ENCODE results near the gene TIMP2.
"Not testable (repeated sequence)": the region's sequence is repeated elsewhere in the genome, so short reads cannot be mapped to it uniquely, and the experiment has no call there.

Gene TIMP2

GRCh38 chr17:78903101-78903779 lies 21.9 kb downstream of the TIMP2 start, which contains the start of gene CEP295NL:
Gene CEP295NL, minus strand, starts transcription at chr17:78903201. Its CDS starts 1,373 bp downstream, at chr17:78901828.
- DNase-seq, result no peak

GRCh38 chr17:78902231-78902630 lies 23.0 kb downstream of the TIMP2 start:
- DNase-seq, result not testable (repeated sequence)

GRCh38 chr17:78901806-78902205 lies 23.4 kb downstream of the TIMP2 start:
- DNase-seq, result no peak

- DNase-seq, result no peak
These were observed 24.4 kb downstream of the TIMP2 start for GRCh38 chr17:78900816-78901215.

GRCh38 chr17:78899361-78900260 lies 25.6 kb downstream of the TIMP2 start:
- no peak for DNase-seq

- DNase-seq, result no peak
These were observed 26.2 kb downstream of the TIMP2 start for GRCh38 chr17:78898947-78899346.

- DNase-seq, result no peak
These were observed 26.9 kb downstream of the TIMP2 start for GRCh38 chr17:78898075-78898836.

- no peak for DNase-seq
These were observed 27.5 kb downstream of the TIMP2 start for GRCh38 chr17:78897664-78898047.

- no peak for DNase-seq
These were observed 28.1 kb downstream of the TIMP2 start for GRCh38 chr17:78896834-78897663.

- no peak for DNase-seq
These were observed 28.9 kb downstream of the TIMP2 start for GRCh38 chr17:78896091-78896833.

- DNase-seq, result no peak
These were observed 29.9 kb downstream of the TIMP2 start for GRCh38 chr17:78895322-78895721.

- no peak for DNase-seq
These were observed 31.5 kb downstream of the TIMP2 start for GRCh38 chr17:78893684-78894083.

GRCh38 chr17:78892936-78893379 lies 32.2 kb downstream of the TIMP2 start:
- no peak for DNase-seq

GRCh38 chr17:78892520-78892919 lies 32.7 kb downstream of the TIMP2 start:
- DNase-seq, result no peak

- no peak for DNase-seq
These were observed 33.1 kb downstream of the TIMP2 start for GRCh38 chr17:78892062-78892456.

GRCh38 chr17:78891406-78892061 lies 33.7 kb downstream of the TIMP2 start:
- DNase-seq, result no peak

GRCh38 chr17:78890498-78890897 lies 34.7 kb downstream of the TIMP2 start:
- DNase-seq, result no peak

GRCh38 chr17:78890096-78890495 lies 35.1 kb downstream of the TIMP2 start:
- DNase-seq, result not testable (repeated sequence)

GRCh38 chr17:78889531-78889930 lies 35.7 kb downstream of the TIMP2 start:
- DNase-seq, result no peak

GRCh38 chr17:78888941-78889518 lies 36.2 kb downstream of the TIMP2 start:
- no peak for DNase-seq

GRCh38 chr17:78886954-78887353 lies 38.2 kb downstream of the TIMP2 start:
- DNase-seq, result no peak
